ENCODE results near the gene PLEKHD1. TPM values are rescaled to one million over a fixed set of nuclear protein-coding genes. Genes with fewer than 3 reads are reported as not detected.

PLEKHD1 gene
- total RNA-seq, 4 donors from 2014 or later: not detected

- TF ChIP-seq CTCF (IDR thresholded peaks at IDR 0.05): no peak
- TF ChIP-seq POLR2A (IDR thresholded peaks at IDR 0.05): no peak
- TF ChIP-seq EP300 (IDR thresholded peaks at IDR 0.05): no peak
- Histone ChIP-seq H3K9me3 (no peaks in the 10 kb centered on the region), H3K27me3 (peaks cover 0 to 55% of the 10 kb centered on the region in 2 donors)
Observed at GRCh38 chr14:69487226-69487625, 2.7 kb downstream of the PLEKHD1 start.

GRCh38 chr14:69487771-69488170 is 3.2 kb downstream of the PLEKHD1 start:
- WGBS, 2 donors: 60 to 61% methylated on average over 4 of the region's 4 CpGs
- peaks cover 0 to 17% (median 11%) of the 10 kb centered on the region in 4 donors for H3K4me1 ChIP-seq
- DNase-seq (ENCODE audit: low spot score in 2 of 2): no peak
- H3K27ac ChIP-seq: no peak overlapping the region
- no peak overlapping the region for H3K4me3 ChIP-seq
- H3K27me3 ChIP-seq: peaks cover 0 to 51% of the 10 kb centered on the region in 2 donors
- H3K36me3 ChIP-seq: no peaks in the 10 kb centered on the region
- H3K9me3 ChIP-seq: no peaks in the 10 kb centered on the region
- TF ChIP-seq CTCF (IDR thresholded peaks at IDR 0.05): no peak
- TF ChIP-seq POLR2A (IDR thresholded peaks at IDR 0.05): no peak
- TF ChIP-seq EP300 (IDR thresholded peaks at IDR 0.05): no peak

More at GRCh38 chr14:69487226-69487625, 2.7 kb downstream of the PLEKHD1 start:
- H3K4me3 ChIP-seq: no peak overlapping the region
- DNase-seq (ENCODE audit: low spot score in 2 of 2): no peak
- 82 to 86% methylated on average over 4 of the region's 4 CpGs for WGBS, 2 donors
- H3K27ac ChIP-seq: no peak overlapping the region
- no peaks in the 10 kb centered on the region for H3K36me3 ChIP-seq
- H3K4me1 ChIP-seq: peaks cover 0 to 17% (median 11%) of the 10 kb centered on the region in 4 donors

GRCh38 chr14:69489495-69489894 is 5.0 kb downstream of the PLEKHD1 start:
- Histone ChIP-seq H3K27me3 (peaks cover 0 to 34% of the 10 kb centered on the region in 2 donors), H3K4me3 (no peak overlapping the region), H3K4me1 (peaks cover 0 to 7% (median 5%) of the 10 kb centered on the region in 4 donors), H3K27ac (no peak overlapping the region), H3K36me3 (no peaks in the 10 kb centered on the region), H3K9me3 (no peaks in the 10 kb centered on the region)
- TF ChIP-seq EP300 (IDR thresholded peaks at IDR 0.05): no peak
- no peak for TF ChIP-seq CTCF (IDR thresholded peaks at IDR 0.05)
- TF ChIP-seq POLR2A (IDR thresholded peaks at IDR 0.05): no peak
- DNase-seq (ENCODE audit: low spot score in 2 of 2): no peak

GRCh38 chr14:69490219-69490918 is 5.8 kb downstream of the PLEKHD1 start:
- WGBS, 2 donors: 71 to 81% methylated on average over 3 to 7 of the region's 7 CpGs
- no peaks in the 10 kb centered on the region for H3K4me1 ChIP-seq
- H3K4me3 ChIP-seq: no peak overlapping the region
- H3K27me3 ChIP-seq: peaks cover 0 to 26% of the 10 kb centered on the region in 2 donors
- no peaks in the 10 kb centered on the region for H3K9me3 ChIP-seq
- no peak overlapping the region for H3K27ac ChIP-seq
- H3K36me3 ChIP-seq: no peaks in the 10 kb centered on the region
- TF ChIP-seq CTCF (IDR thresholded peaks at IDR 0.05): no peak
- TF ChIP-seq EP300 (IDR thresholded peaks at IDR 0.05): no peak
- TF ChIP-seq POLR2A (IDR thresholded peaks at IDR 0.05): no peak
- DNase-seq (ENCODE audit: low spot score in 2 of 2): no peak

- H3K36me3 ChIP-seq: no peaks in the 10 kb centered on the region
- H3K27ac ChIP-seq: no peak overlapping the region
- H3K9me3 ChIP-seq: no peaks in the 10 kb centered on the region
- DNase-seq (ENCODE audit: low spot score in 2 of 2): no peak
- no peaks in the 10 kb centered on the region for H3K4me1 ChIP-seq
- peaks cover 0 to 17% of the 10 kb centered on the region in 2 donors for H3K27me3 ChIP-seq
- no peak for TF ChIP-seq POLR2A (IDR thresholded peaks at IDR 0.05)
- no peak for TF ChIP-seq CTCF (IDR thresholded peaks at IDR 0.05)
- no peak for TF ChIP-seq EP300 (IDR thresholded peaks at IDR 0.05)
- 78 to 83% methylated on average over 3 of the region's 3 CpGs for WGBS, 2 donors
- H3K4me3 ChIP-seq: no peak overlapping the region
Observed at GRCh38 chr14:69491193-69491592, 6.7 kb downstream of the PLEKHD1 start.
